ENCODE data around the gene NHERF1.

GRCh38 chr17:74797824-74798223, 49.4 kb downstream of the NHERF1 start:
- TF ChIP-seq CTCF (IDR thresholded peaks at IDR 0.05) (no peak), POLR2A (IDR thresholded peaks at IDR 0.05; ENCODE audit: low read depth) (no peak)
